ENCODE measurements around the gene LHX2. TPM values are rescaled to one million over a fixed set of nuclear protein-coding genes. Genes with fewer than 3 reads are reported as not detected.

LHX2 gene
- total RNA-seq, 1 donor = not detected

DNA sequence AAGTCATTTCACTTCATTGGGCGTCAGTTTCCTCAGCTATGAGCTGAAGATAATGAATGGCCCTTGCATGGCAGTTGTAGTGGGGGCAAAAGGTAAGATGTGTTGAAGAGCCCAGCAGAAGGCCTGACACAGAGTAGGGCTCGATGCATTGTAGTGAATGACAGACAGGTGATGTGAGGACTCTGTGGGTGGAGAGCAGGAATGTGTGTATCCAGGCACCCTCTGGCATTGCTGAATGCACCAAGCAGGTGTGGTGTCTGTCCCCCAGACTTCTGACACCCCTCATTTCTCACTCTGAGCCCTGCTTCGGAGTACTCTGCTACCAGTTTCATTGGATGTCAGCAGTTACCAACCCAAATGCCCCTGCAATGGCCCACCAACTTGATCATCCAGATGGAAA, 22.4 kb downstream of the LHX2 start:
- H3K4me3 ChIP-seq (ENCODE audit: low read depth, low read length) = no peak overlapping the region
- no peak for DNase-seq (ENCODE audit: low read depth)
- TF ChIP-seq CTCF (IDR thresholded peaks at IDR 0.05; ENCODE audit: insufficient read depth, low read length) = no peak

DNA sequence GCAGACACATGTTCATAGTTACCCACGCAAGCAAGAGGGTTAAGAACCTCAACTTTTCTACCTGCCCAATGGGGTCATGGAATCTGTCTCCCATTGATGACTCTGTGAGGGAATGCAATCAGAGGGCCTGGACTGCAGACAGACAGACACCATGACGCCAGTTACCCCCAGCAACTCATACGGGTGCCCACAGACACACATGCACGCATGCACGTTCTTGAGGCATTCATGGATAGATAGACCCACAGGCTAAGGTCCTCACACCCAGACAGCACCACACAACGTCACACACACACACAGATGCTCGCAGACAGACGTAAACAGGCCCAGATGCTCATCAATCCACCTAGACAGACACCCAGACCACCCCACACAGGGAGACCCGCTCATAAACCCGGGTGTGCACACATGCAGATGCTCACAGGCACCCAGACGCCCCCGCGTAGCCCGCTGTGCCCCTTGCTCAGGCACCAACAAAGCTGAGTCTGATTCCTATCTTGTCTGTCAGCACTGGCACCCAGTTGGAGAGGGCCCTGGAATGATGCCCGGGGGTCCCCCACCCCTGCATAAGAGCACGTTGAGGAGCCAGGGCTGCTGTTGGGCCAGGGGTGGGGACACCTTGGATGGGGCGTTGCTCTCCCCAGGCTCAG, 23.6 kb downstream of the LHX2 start:
- no peak for TF ChIP-seq CTCF (IDR thresholded peaks at IDR 0.05; ENCODE audit: insufficient read depth, low read length)
- DNase-seq (ENCODE audit: low read depth) = no peak
- H3K4me3 ChIP-seq (ENCODE audit: low read depth, low read length) = no peak overlapping the region

DNA sequence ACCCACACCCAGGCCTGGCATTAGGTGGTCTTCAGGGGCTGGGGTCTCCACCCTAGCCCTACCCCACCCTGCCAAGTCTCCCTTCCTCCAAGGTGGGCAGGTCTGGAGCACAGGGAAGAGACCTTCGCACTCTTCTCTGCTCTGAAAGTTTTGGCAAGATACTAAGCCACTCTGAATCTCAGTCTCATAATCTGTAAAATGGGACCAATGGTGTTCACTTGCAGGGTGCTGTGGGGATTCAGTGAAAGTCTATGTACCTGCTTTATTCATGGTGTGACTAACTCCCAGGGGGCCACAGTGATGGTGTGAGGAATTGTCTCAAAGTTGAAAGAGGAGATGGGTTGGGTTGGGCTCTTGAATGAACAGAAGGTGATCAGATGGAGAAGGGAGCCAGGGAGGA, 25.0 kb downstream of the LHX2 start:
- no peak for TF ChIP-seq CTCF (IDR thresholded peaks at IDR 0.05; ENCODE audit: insufficient read depth, low read length)
- no peak overlapping the region for H3K4me3 ChIP-seq (ENCODE audit: low read depth, low read length)
- no peak for DNase-seq (ENCODE audit: low read depth)

DNA sequence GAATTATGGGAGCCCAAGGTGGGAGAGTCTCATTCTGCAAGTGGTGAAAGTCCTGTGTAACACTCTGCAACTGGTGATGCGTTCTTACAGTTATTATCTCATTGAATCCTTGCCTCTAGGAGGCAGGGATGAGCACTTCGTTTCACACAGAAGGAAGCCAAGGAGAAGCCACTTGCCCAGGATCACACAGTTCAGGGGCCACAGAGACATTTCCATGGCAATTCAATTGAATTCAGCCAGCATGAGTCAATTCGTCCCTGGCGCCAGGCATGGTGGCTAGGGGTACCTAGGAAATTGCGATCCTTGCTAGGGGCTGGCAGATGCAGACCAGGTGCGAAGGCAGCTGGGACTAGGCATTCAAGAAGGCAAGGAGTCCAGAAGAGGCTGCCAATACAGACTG, 26.2 kb downstream of the LHX2 start:
- no peak for TF ChIP-seq CTCF (IDR thresholded peaks at IDR 0.05; ENCODE audit: insufficient read depth, low read length)
- no peak overlapping the region for H3K4me3 ChIP-seq (ENCODE audit: low read depth, low read length)
- no peak for DNase-seq (ENCODE audit: low read depth)

DNA sequence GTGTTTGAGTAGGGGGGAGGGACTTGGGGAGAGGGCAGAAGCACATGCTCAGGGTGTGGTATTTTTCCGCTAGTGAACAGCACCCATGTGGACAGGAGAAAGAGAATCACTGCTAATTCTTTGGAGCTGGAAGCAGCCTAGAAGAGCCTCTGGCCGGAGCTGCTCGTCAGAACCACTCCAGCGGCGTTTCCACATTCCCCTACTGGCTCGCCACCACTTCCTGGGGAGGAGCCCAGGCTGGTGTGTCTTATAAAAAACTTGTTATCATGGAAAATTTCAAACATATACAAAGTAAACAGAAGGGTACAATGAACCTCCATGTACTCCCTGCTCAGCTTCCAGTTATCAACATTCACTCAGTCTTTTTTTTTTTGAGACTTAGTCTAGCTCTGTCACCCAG, 26.7 kb downstream of the LHX2 start:
- no peak for TF ChIP-seq CTCF (IDR thresholded peaks at IDR 0.05; ENCODE audit: insufficient read depth, low read length)
- no peak for DNase-seq (ENCODE audit: low read depth)
- H3K4me3 ChIP-seq (ENCODE audit: low read depth, low read length) = no peak overlapping the region

GRCh38 chr9:124038790-124039633, 27.4 kb downstream of the LHX2 start:
- no peak overlapping the region for H3K4me3 ChIP-seq (ENCODE audit: low read depth, low read length)
- DNase-seq (ENCODE audit: low read depth) = no peak
- no peak for TF ChIP-seq CTCF (IDR thresholded peaks at IDR 0.05; ENCODE audit: insufficient read depth, low read length)

All from fibroblast of the aortic adventitia (primary cell).